ENCODE data around the gene ZNF423. TPM values are rescaled to one million over a fixed set of nuclear protein-coding genes. Genes with fewer than 3 reads are reported as not detected.
A peak's percentile ranks its signal among the peaks of the same experiment; 100 is the strongest.

Gene ZNF423
- total RNA-seq, 1 experiment from 2014 or later = 11.1 TPM

DNA sequence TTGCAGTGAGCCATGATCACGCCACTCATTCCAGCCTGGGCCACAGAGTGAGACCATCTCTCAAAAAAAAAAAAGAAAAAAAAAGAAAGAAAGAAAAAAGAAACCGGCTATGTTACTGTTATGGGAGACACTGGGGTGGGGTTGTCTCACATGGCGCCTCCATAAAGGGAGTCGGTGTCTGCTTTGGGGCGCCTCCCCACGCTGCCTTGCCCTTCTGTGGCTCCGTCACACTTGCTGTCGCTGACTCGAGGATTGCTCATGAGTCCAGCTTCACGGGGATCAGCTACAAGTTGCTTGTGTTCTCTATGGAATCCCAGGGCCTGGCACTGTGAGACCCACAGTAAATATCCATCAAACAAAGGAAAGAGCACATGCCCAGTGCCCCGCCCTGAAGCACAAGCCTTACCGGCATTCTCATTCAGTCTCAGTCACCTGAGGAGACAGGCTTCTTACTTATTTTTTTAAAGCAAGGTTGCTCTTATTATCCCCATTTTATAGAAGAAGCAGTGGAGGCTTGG, 40.6 kb upstream of the ZNF423 start:
- H3K9me3 ChIP-seq (ENCODE audit: low read depth, low read length, poor library complexity, severe bottlenecking) = no peaks in the 10 kb centered on the region
- H3K4me1 ChIP-seq (ENCODE audit: insufficient read depth, low read length, poor library complexity, severe bottlenecking) = no peaks in the 10 kb centered on the region
- TF ChIP-seq EZH2 (IDR thresholded peaks at IDR 0.05; ENCODE audit: borderline replicate concordance, low read depth, low read length, poor library complexity, severe bottlenecking) = no peak
- TF ChIP-seq, protein P1, sequence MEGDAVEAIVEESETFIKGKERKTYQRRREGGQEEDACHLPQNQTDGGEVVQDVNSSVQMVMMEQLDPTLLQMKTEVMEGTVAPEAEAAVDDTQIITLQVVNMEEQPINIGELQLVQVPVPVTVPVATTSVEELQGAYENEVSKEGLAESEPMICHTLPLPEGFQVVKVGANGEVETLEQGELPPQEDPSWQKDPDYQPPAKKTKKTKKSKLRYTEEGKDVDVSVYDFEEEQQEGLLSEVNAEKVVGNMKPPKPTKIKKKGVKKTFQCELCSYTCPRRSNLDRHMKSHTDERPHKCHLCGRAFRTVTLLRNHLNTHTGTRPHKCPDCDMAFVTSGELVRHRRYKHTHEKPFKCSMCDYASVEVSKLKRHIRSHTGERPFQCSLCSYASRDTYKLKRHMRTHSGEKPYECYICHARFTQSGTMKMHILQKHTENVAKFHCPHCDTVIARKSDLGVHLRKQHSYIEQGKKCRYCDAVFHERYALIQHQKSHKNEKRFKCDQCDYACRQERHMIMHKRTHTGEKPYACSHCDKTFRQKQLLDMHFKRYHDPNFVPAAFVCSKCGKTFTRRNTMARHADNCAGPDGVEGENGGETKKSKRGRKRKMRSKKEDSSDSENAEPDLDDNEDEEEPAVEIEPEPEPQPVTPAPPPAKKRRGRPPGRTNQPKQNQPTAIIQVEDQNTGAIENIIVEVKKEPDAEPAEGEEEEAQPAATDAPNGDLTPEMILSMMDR (conservative IDR thresholded peaks at IDR 0.05; ENCODE audit: low read depth, low read length) = no peak
- no peak for DNase-seq (ENCODE audit: low spot score)
- no peaks in the 10 kb centered on the region for H3K27me3 ChIP-seq (replicated peaks; ENCODE audit: insufficient read depth, low read depth, low read length, poor library complexity)
- CTCF ChIA-PET = no interaction called here
- POLR2A ChIA-PET (ENCODE audit: low non-redundant PET) = no interaction called here
- H3K4me3 ChIP-seq (ENCODE audit: low read depth, low read length, poor library complexity, severe bottlenecking) = no peak overlapping the region
- intact Hi-C loops (cut with micrococcal nuclease; ENCODE audit: unreplicated experiment) = no loop called here
- no peak overlapping the region for H3K27ac ChIP-seq (ENCODE audit: low read depth, low read length, poor library complexity, severe bottlenecking)
- BruUV-seq (replicated peaks) = no TSS peak
- H3K36me3 ChIP-seq (ENCODE audit: insufficient read depth, low read length, poor library complexity, severe bottlenecking) = no peaks in the 10 kb centered on the region

DNA sequence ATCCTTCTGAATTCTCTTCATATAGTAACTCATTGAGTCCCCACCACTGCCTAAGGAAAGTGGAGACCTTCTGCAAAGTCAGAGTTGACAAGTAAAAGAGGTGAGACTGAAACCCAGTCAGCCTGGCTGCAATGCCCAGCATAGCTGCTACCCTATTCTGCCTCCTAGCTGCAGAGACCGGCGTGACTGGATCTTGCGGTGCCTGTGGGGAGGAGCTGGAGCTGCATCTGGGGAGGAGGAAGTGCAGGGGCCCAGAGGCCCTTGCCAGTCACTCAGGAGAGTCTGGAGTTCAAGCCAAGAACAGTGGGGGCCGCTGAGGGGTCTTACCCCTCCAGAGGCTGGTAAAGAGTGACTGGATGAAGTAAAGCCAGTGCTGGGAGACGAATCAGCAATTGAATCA, 35.0 kb upstream of the ZNF423 start:
- H3K4me3 ChIP-seq (ENCODE audit: low read depth, low read length, poor library complexity, severe bottlenecking) = no peak overlapping the region
- no peaks in the 10 kb centered on the region for H3K27me3 ChIP-seq (replicated peaks; ENCODE audit: insufficient read depth, low read depth, low read length, poor library complexity)
- intact Hi-C loops (cut with micrococcal nuclease; ENCODE audit: unreplicated experiment) = no loop called here
- DNase-seq (ENCODE audit: low spot score) = peak; percentile 46
- POLR2A ChIA-PET (ENCODE audit: low non-redundant PET) = no interaction called here
- TF ChIP-seq, protein P1 (conservative IDR thresholded peaks at IDR 0.05; ENCODE audit: low read depth, low read length) = peak; percentile 56
- TF ChIP-seq EZH2 (IDR thresholded peaks at IDR 0.05; ENCODE audit: borderline replicate concordance, low read depth, low read length, poor library complexity, severe bottlenecking) = no peak
- no peaks in the 10 kb centered on the region for H3K36me3 ChIP-seq (ENCODE audit: insufficient read depth, low read length, poor library complexity, severe bottlenecking)
- CTCF ChIA-PET = interaction anchor here (0.5 kb wide), 1 partner anchor 46 kb away, joined by 4 read pairs; no protein-coding TSS in a partner anchor
- BruUV-seq (replicated peaks) = no TSS peak
- no peaks in the 10 kb centered on the region for H3K4me1 ChIP-seq (ENCODE audit: insufficient read depth, low read length, poor library complexity, severe bottlenecking)
- no peak overlapping the region for H3K27ac ChIP-seq (ENCODE audit: low read depth, low read length, poor library complexity, severe bottlenecking)
- H3K9me3 ChIP-seq (ENCODE audit: low read depth, low read length, poor library complexity, severe bottlenecking) = no peaks in the 10 kb centered on the region

DNA sequence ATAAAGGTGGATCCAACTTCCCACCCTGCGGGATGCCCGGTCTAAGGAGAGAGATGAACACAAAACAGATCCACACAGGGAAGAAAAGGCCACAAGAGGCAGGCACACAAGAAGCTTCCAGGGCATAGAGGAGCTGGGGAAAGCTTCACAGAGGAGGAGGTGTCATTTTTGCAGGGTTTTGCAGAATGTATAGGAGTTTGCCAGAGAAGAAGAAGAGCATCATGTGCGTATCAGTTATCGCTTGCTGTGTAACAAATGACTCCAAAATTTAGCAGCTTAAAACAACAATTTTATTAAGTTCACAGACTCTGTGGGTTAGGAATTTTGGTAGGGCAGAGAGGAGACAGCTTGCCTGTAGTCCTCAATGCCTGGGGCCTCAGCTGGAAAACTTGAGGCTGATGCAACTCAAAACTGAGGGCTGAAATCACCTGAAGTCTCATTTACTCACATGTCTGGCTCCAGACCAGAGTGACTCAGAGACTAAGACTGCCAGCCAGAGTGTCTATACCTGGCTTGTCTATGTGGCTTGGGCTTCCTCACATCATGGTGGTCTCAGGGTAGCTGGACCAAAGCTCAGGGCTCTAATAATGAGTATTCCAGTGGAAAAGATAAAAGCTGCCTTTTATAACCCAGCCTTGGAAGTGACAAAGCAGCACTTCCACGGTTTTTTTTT, 33.9 kb upstream of the ZNF423 start:
- POLR2A ChIA-PET (ENCODE audit: low non-redundant PET) = no interaction called here
- Histone ChIP-seq H3K27me3 (replicated peaks; ENCODE audit: insufficient read depth, low read depth, low read length, poor library complexity) (no peaks in the 10 kb centered on the region), H3K9me3 (ENCODE audit: low read depth, low read length, poor library complexity, severe bottlenecking) (no peaks in the 10 kb centered on the region), H3K4me1 (ENCODE audit: insufficient read depth, low read length, poor library complexity, severe bottlenecking) (no peaks in the 10 kb centered on the region), H3K27ac (ENCODE audit: low read depth, low read length, poor library complexity, severe bottlenecking) (no peak overlapping the region), H3K36me3 (ENCODE audit: insufficient read depth, low read length, poor library complexity, severe bottlenecking) (no peaks in the 10 kb centered on the region), H3K4me3 (ENCODE audit: low read depth, low read length, poor library complexity, severe bottlenecking) (no peak overlapping the region)
- no TSS peak for BruUV-seq (replicated peaks)
- intact Hi-C loops (cut with micrococcal nuclease; ENCODE audit: unreplicated experiment) = no loop called here
- DNase-seq (ENCODE audit: low spot score) = no peak
- CTCF ChIA-PET = interaction anchor here (1.3 kb wide), 1 partner anchor 13 kb away, joined by 9 read pairs; no protein-coding TSS in a partner anchor
- TF ChIP-seq, protein P1 (conservative IDR thresholded peaks at IDR 0.05; ENCODE audit: low read depth, low read length) = no peak
- TF ChIP-seq EZH2 (IDR thresholded peaks at IDR 0.05; ENCODE audit: borderline replicate concordance, low read depth, low read length, poor library complexity, severe bottlenecking) = no peak
